ENCODE measurements around the gene GIMAP1.

Gene GIMAP1

GRCh38 chr7:150723467-150723866 lies 7.1 kb downstream of the GIMAP1 start:
- DNase-seq: no peak

GRCh38 chr7:150727381-150727780 lies 11.0 kb downstream of the GIMAP1 start:
- DNase-seq: no peak

GRCh38 chr7:150728011-150728410 lies 11.6 kb downstream of the GIMAP1 start:
- DNase-seq: no peak

- DNase-seq: no peak
Measured at GRCh38 chr7:150728609-150729008, 12.2 kb downstream of the GIMAP1 start.

- no peak for DNase-seq
Measured at GRCh38 chr7:150731916-150732315, 15.5 kb downstream of the GIMAP1 start.

- DNase-seq: no peak
Measured at GRCh38 chr7:150732786-150733481, 16.5 kb downstream of the GIMAP1 start.

GRCh38 chr7:150733482-150734095 lies 17.2 kb downstream of the GIMAP1 start:
- no peak for DNase-seq

GRCh38 chr7:150734254-150734653 lies 17.8 kb downstream of the GIMAP1 start:
- DNase-seq: no peak

- no peak for DNase-seq
Measured at GRCh38 chr7:150735596-150736358, 19.4 kb downstream of the GIMAP1 start.

GRCh38 chr7:150736864-150737263 lies 20.5 kb downstream of the GIMAP1 start:
- no peak for DNase-seq

- no peak for DNase-seq
Measured at GRCh38 chr7:150737265-150738055, 21.0 kb downstream of the GIMAP1 start, which contains the start of gene GIMAP5. TSS of gene GIMAP5 (plus strand) at chr7:150737418. CDS start at chr7:150740885, 3,467 bp downstream.

GRCh38 chr7:150738092-150738491 lies 21.7 kb downstream of the GIMAP1 start:
- no peak for DNase-seq

- no peak for DNase-seq
Measured at GRCh38 chr7:150738591-150739001, 22.2 kb downstream of the GIMAP1 start.

GRCh38 chr7:150739033-150739432 lies 22.6 kb downstream of the GIMAP1 start:
- DNase-seq: no peak

- DNase-seq: no peak
Measured at GRCh38 chr7:150740053-150740452, 23.6 kb downstream of the GIMAP1 start.

GRCh38 chr7:150742286-150742968 lies 26.0 kb downstream of the GIMAP1 start:
- no peak for DNase-seq

GRCh38 chr7:150744041-150744656 lies 27.7 kb downstream of the GIMAP1 start:
- DNase-seq: no peak

- no peak for DNase-seq
Measured at GRCh38 chr7:150745086-150745485, 28.7 kb downstream of the GIMAP1 start.

GRCh38 chr7:150745876-150746275 lies 29.5 kb downstream of the GIMAP1 start:
- no peak for DNase-seq

- DNase-seq: no peak
Measured at GRCh38 chr7:150746921-150747320, 30.5 kb downstream of the GIMAP1 start.

- DNase-seq: no peak
Measured at GRCh38 chr7:150748376-150748775, 32.0 kb downstream of the GIMAP1 start.

GRCh38 chr7:150751702-150752101 lies 35.3 kb downstream of the GIMAP1 start:
- DNase-seq: no peak

Measured in midbrain (tissue), 1 donor.